Vagina (tissue), 2 donors: ENCODE measurements around the gene SH3BP5L.

ENCODE experiments used
- CTCF ChIP-seq, 3 experiments: fragments of 450-650 bp in 2 of 3; fragments of 200-600 bp in 1 of 3; sonication (generic) in 1 of 3; IDR thresholded peaks; one replicate each; pipeline ENCODE4 v1.5.1; 2017 to 2019; ENCODE audit warnings: antibody characterized with exemption in 3 of 3, mild to moderate bottlenecking in 2 of 3, moderate library complexity in 2 of 3
- POLR2A ChIP-seq, 2 donors: fragments of 450-650 bp; IDR thresholded peaks; one replicate each; pipeline ENCODE4 v1.6.1; 2017; ENCODE audit warnings: antibody characterized with exemption in 2 of 2, mild to moderate bottlenecking in 2 of 2, moderate library complexity in 2 of 2

- TF ChIP-seq POLR2A (IDR thresholded peaks at IDR 0.05) (no peak), CTCF (IDR thresholded peaks at IDR 0.05) (no peak)
Observed at GRCh38 chr1:248818505-248819374, 7.0 kb downstream of the SH3BP5L start.
